NCI-H187 treated with DMSO at 0.1 percent for 48 hours (cell line): ENCODE results near the gene KL.

Experiments
- DNase-seq: peaks from one replicate; lab custom pipeline; 2025; lab: John Stamatoyannopoulos, UW

KL gene

GRCh38 chr13:33111414-33112110 is 95.3 kb downstream of the KL start:
- DNase-seq: no peak

- DNase-seq: no peak
Measured at GRCh38 chr13:33112766-33113165, 96.5 kb downstream of the KL start.

GRCh38 chr13:33114146-33114545 is 97.9 kb downstream of the KL start:
- DNase-seq: no peak

- no peak for DNase-seq
Measured at GRCh38 chr13:33115274-33115673, 99.1 kb downstream of the KL start.
